DOHH2 (cell line): Measurements from ENCODE around the gene CFAP70.

Source experiments
- H3F3A ChIP-seq: fragments of 200-600 bp; sonication (generic), shearing (Covaris generic); 2 replicates; pipeline ENCODE4 v1.6.0; 2016; ENCODE audit warnings: antibody characterized with exemption, mild to moderate bottlenecking; ENCODE audit not compliant: control insufficient read depth, insufficient read depth
- H3K27ac ChIP-seq: fragments of 200-600 bp; sonication (generic); 2 replicates; pipeline ENCODE4 v1.5.1; 2014; ENCODE audit warnings: low read depth, mild to moderate bottlenecking, low read length, moderate library complexity
- H3K27me3 ChIP-seq: fragments of 200-600 bp; sonication (generic); 2 replicates; pipeline ENCODE4 v1.6.1; 2014; ENCODE audit warnings: mild to moderate bottlenecking, low read length, mixed read lengths; ENCODE audit not compliant: control insufficient read depth
- H3K36me3 ChIP-seq: fragments of 200-600 bp; sonication (generic); 2 replicates; pipeline ENCODE4 v1.6.1; 2014; ENCODE audit warnings: mild to moderate bottlenecking, low read length, moderate library complexity, mixed read lengths; ENCODE audit not compliant: control insufficient read depth
- H3K4me1 ChIP-seq: fragments of 200-600 bp; sonication (generic); 2 replicates; pipeline ENCODE4 v1.6.1; 2014; ENCODE audit warnings: mild to moderate bottlenecking, low read length, mixed read lengths; ENCODE audit not compliant: control insufficient read depth
- H3K4me2 ChIP-seq: fragments of 200-600 bp; sonication (generic); 2 replicates; pipeline ENCODE4 v1.6.0; 2014; ENCODE audit warnings: mild to moderate bottlenecking, low read length, moderate library complexity
- H3K4me3 ChIP-seq: fragments of 200-600 bp; sonication (generic); 2 replicates; pipeline ENCODE4 v1.5.1; 2014; ENCODE audit warnings: mild to moderate bottlenecking, low read length, mixed read lengths
- H3K79me2 ChIP-seq: fragments of 200-600 bp; sonication (generic); 2 replicates; pipeline ENCODE4 v1.6.1; 2014; ENCODE audit warnings: mild to moderate bottlenecking, low read length, mixed read lengths; ENCODE audit not compliant: control insufficient read depth
- H3K9me2 ChIP-seq: fragments of 200-600 bp; sonication (generic); replicated peaks from 2 replicates; pipeline ENCODE4 v1.6.1; 2014; ENCODE audit warnings: mild to moderate bottlenecking, low read length, mixed read lengths; ENCODE audit not compliant: control insufficient read depth
- H3K9me3 ChIP-seq: fragments of 200-600 bp; sonication (generic); 2 replicates; pipeline ENCODE4 v1.6.1; 2014; ENCODE audit warnings: antibody characterized with exemption, low read length, mixed read lengths; ENCODE audit not compliant: control insufficient read depth, insufficient read depth
- H4K20me1 ChIP-seq: fragments of 200-600 bp; sonication (generic); 2 replicates; pipeline ENCODE4 v1.6.0; 2014; ENCODE audit warnings: low read depth, mild to moderate bottlenecking, antibody characterized with exemption, low read length, moderate library complexity; ENCODE audit not compliant: control insufficient read depth, insufficient read depth
- EZH2phosphoT487 ChIP-seq: fragments of 200-600 bp; sonication (generic); IDR thresholded peaks from 2 replicates; pipeline ENCODE4 v1.6.1; 2017; ENCODE audit warnings: borderline replicate concordance, mild to moderate bottlenecking, antibody characterized with exemption, low read length, moderate library complexity, mixed read lengths
- TF ChIP-seq, protein P1 (sequence below): fragments of 200-600 bp; sonication (generic); IDR thresholded peaks from one replicate; pipeline ENCODE4 v1.5.1; 2014; ENCODE audit warnings: antibody characterized with exemption, mild to moderate bottlenecking, low read depth, low read length; ENCODE audit not compliant: poor library complexity, severe bottlenecking

Gene CFAP70

DNA sequence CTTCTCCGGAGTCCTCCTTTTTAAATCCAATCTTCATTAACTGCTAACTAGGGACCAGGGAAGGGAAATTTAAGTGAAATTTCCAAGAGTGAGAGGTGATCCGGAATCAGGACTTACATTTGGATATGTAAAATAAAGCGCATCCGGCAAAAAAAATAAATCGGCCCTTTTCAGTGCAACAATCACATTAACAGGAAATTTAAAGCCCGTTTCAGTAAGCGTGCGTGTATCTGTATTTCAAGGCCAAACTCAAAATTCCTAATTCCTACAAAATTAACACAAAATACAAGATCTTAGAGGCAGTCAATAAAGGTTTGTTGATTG, 112.4 kb downstream of the CFAP70 start:
- Histone ChIP-seq H3F3A (peaks cover 34% of the 10 kb centered on the region), H3K4me3 (peak overlapping the region; percentile 97), H3K27ac (peak overlapping the region; percentile 87), H3K9me3 (no peaks in the 10 kb centered on the region), H3K4me2 (peak overlapping the region; percentile 91), H3K79me2 (peaks cover 84% of the 10 kb centered on the region), H3K36me3 (peaks cover 90% of the 10 kb centered on the region), H3K27me3 (no peaks in the 10 kb centered on the region), H4K20me1 (peaks cover 4% of the 10 kb centered on the region; the same call in 1 of the 2 replicates), H3K9me2 (no peaks in the 10 kb centered on the region), H3K4me1 (peaks cover 63% of the 10 kb centered on the region)
- TF ChIP-seq, protein P1, sequence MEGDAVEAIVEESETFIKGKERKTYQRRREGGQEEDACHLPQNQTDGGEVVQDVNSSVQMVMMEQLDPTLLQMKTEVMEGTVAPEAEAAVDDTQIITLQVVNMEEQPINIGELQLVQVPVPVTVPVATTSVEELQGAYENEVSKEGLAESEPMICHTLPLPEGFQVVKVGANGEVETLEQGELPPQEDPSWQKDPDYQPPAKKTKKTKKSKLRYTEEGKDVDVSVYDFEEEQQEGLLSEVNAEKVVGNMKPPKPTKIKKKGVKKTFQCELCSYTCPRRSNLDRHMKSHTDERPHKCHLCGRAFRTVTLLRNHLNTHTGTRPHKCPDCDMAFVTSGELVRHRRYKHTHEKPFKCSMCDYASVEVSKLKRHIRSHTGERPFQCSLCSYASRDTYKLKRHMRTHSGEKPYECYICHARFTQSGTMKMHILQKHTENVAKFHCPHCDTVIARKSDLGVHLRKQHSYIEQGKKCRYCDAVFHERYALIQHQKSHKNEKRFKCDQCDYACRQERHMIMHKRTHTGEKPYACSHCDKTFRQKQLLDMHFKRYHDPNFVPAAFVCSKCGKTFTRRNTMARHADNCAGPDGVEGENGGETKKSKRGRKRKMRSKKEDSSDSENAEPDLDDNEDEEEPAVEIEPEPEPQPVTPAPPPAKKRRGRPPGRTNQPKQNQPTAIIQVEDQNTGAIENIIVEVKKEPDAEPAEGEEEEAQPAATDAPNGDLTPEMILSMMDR = no peak
- no peak for TF ChIP-seq EZH2phosphoT487

DNA sequence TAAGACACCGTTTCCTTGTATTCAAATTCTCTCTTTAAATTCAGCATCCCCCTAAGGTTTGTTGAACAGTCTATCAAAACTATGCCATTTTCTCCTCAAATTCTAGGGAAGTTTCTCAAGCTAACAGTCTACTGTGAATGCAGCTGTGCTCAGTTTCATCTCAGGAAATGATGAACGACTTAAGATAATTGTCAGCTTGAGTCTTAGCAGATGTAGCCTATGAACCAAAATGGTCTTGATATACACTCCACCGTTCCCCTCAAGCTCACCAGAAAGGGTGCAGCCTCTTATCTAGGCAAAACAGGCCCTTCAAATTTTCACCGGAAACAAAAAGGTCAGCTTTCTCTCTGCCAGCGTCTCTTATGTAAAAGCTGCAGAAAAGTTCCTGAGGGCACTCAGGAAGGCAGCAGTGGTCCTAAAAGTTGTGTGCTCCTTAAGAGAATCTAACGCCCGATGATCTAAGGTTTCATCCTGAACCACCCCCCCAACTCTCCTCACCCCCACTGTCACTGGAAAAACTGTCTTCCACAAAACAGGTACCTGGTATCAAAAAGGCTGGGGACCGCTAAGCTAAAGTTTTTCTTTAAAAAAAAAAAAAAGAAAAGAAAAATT, 113.7 kb downstream of the CFAP70 start:
- peaks cover 71% of the 10 kb centered on the region for H3K79me2 ChIP-seq
- TF ChIP-seq, protein P1 = no peak
- no peak for TF ChIP-seq EZH2phosphoT487
- no peaks in the 10 kb centered on the region for H3K27me3 ChIP-seq
- peaks cover 4% of the 10 kb centered on the region; the same call in 1 of the 2 replicates for H4K20me1 ChIP-seq
- H3K27ac ChIP-seq = no peak overlapping the region
- peak overlapping the region; percentile 91 for H3K4me2 ChIP-seq
- peak overlapping the region; percentile 97 for H3K4me3 ChIP-seq
- H3F3A ChIP-seq = peaks cover 32% of the 10 kb centered on the region
- H3K9me3 ChIP-seq = no peaks in the 10 kb centered on the region
- peaks cover 90% of the 10 kb centered on the region for H3K36me3 ChIP-seq
- H3K9me2 ChIP-seq = no peaks in the 10 kb centered on the region
- peaks cover 50% of the 10 kb centered on the region for H3K4me1 ChIP-seq

DNA sequence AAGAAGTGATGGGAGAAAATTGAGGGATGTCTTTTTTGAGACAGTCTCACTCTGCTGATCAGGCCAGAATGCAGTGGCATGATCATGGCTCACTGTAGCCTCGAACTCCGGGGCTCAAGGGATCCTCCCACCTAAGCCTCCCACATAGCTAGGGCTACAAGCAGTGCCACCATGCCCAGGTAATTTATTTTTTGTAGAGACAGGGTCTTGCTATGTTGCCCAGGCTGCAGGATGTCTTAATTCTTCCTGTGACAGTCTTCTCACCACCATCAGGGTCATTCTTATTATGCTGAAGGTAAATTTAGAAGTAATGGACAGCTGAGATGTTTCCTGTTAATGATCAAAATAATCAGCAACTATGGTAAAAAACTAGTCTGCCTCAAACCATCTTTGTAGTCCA, 118.8 kb downstream of the CFAP70 start:
- H3F3A ChIP-seq = peaks cover 13% of the 10 kb centered on the region; the same call in 1 of the 2 replicates
- H3K9me3 ChIP-seq = no peaks in the 10 kb centered on the region
- H3K4me1 ChIP-seq = peaks cover 16% of the 10 kb centered on the region
- TF ChIP-seq EZH2phosphoT487 = no peak
- TF ChIP-seq, protein P1 = no peak
- H3K27ac ChIP-seq = no peak overlapping the region
- no peaks in the 10 kb centered on the region for H3K27me3 ChIP-seq
- no peaks in the 10 kb centered on the region for H3K9me2 ChIP-seq
- H4K20me1 ChIP-seq = peaks cover 4% of the 10 kb centered on the region; the same call in 1 of the 2 replicates
- peaks cover 29% of the 10 kb centered on the region for H3K79me2 ChIP-seq
- H3K36me3 ChIP-seq = peaks cover 88% of the 10 kb centered on the region
- no peak overlapping the region for H3K4me2 ChIP-seq
- H3K4me3 ChIP-seq = no peak overlapping the region
